ENCODE data around the gene PBX4.

PBX4 gene

GRCh38 chr19:19661141-19661674, 42.7 kb upstream of the PBX4 start:
- no peak overlapping the region for H3K27ac ChIP-seq
- TF ChIP-seq, protein P1, sequence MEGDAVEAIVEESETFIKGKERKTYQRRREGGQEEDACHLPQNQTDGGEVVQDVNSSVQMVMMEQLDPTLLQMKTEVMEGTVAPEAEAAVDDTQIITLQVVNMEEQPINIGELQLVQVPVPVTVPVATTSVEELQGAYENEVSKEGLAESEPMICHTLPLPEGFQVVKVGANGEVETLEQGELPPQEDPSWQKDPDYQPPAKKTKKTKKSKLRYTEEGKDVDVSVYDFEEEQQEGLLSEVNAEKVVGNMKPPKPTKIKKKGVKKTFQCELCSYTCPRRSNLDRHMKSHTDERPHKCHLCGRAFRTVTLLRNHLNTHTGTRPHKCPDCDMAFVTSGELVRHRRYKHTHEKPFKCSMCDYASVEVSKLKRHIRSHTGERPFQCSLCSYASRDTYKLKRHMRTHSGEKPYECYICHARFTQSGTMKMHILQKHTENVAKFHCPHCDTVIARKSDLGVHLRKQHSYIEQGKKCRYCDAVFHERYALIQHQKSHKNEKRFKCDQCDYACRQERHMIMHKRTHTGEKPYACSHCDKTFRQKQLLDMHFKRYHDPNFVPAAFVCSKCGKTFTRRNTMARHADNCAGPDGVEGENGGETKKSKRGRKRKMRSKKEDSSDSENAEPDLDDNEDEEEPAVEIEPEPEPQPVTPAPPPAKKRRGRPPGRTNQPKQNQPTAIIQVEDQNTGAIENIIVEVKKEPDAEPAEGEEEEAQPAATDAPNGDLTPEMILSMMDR (conservative IDR thresholded peaks at IDR 0.05): no peak

- TF ChIP-seq, protein P1 (conservative IDR thresholded peaks at IDR 0.05): no peak
- no peak overlapping the region for H3K27ac ChIP-seq
These were observed 41.3 kb upstream of the PBX4 start for GRCh38 chr19:19659646-19660245.

- no peak overlapping the region for H3K27ac ChIP-seq
These were observed 38.9 kb upstream of the PBX4 start for GRCh38 chr19:19657397-19657783.

DNA sequence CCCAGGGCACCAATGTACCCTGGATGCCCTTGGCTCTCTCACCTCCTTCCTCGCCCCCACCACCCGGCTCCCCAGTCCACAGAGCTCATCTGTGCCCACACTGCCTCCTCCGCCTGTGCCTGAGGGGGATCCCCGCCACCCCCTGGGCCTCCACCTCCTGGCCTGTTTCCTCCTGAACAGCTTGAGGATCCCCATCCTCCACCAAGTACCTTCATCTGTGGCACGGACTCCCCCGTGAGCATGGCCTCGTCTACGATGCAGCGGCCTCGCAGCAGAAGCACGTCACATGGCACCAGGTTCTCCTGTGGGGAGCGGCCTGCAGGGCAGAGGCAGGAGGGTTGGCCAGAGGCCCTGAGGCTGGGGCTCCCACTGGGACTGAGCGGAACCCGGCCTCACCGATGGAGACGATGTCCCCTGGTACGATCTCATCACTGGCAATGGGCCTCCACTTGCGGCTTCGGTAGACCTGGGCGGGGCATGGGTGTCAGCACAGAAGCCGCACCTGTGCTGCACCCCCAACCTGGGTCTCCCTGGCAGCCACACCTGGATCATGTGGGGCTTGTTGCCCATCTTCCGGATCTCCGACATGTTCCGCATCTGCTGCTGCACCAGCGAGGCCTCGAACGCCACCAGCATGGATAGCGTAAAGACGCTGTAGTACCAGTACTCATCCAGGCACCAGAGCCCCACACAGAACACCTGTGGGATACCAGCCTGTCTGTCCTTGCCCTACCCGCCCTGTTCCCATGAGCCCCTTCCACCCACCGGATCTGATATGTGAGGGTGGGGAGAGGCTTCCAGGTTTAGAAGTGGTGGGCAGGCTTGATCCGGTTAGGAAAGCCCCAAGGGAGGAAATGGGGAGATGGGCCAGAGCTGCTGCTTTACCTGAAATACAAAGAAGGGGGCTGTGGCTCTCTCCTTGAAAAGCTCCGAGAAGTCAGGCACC, 38.2 kb upstream of the PBX4 start:
- TF ChIP-seq, protein P1 (conservative IDR thresholded peaks at IDR 0.05): no peak
- H3K27ac ChIP-seq: no peak overlapping the region

More at GRCh38 chr19:19657397-19657783, 38.9 kb upstream of the PBX4 start:
- TF ChIP-seq, protein P1 (conservative IDR thresholded peaks at IDR 0.05): no peak

DNA sequence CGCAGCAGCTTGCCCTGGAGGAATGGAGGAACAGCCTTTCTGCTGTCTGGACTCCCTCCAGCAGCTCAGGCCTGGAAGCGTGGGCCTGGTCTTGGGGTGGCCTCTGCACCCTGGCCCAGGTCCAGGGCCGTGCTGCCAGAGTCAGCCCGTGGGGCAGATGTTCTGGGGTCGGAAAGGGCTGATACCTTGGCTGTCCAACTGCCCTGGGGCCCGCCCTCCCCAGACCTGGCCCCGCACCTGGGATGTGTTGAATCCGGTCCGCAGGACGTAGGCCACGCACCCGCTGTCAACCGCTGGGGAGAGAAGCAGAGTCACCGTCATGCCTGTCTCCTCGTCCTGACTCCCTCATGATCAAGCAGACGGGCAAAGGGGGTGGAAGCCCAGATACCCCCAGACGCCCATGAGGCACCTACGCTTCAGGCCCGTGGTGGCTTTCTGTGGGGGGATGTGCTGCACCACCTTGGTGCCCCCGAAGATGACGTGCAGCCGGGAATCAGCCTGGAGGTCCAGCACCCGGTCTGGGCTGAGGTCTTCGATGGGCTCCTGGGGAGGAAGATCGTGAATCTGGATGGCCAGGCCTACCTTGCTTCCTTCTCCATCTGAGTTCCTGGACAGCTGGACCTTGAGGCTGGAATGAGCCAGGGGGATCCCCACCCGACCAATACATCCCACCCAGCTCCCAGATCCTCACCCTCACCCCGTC, 37.3 kb upstream of the PBX4 start:
- no peak overlapping the region for H3K27ac ChIP-seq
- TF ChIP-seq, protein P1 (conservative IDR thresholded peaks at IDR 0.05): no peak

DNA sequence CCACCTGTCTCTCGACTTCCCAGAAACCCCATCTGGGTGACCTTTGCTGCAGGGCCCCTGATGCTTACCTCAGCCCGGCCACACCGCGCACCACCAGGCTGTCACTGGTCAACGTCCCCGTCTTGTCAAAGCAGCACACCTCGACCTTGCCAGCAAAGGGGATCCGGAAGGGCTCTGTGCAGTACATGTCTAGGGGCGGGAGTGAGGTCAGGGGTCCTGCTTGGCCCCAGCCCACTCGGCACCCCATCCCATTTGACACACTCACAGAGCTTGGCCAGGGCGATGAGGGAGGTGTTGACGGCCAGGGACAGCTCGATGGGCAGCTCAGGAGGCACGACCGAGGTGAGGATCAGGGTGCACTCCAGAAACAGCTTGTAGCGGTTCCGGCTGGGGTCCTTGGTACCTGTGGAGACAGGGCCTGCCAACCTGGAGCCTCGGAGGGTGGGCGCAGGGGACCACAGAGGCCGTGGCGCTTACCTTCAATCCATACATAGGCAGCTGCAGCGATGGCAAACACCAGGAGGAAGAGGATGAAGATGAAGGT, 36.6 kb upstream of the PBX4 start:
- TF ChIP-seq, protein P1 (conservative IDR thresholded peaks at IDR 0.05): no peak
- H3K27ac ChIP-seq: no peak overlapping the region

Measured in VCaP (cell line).